ENCODE results near the gene DNMBP.
A peak's percentile ranks its signal among the peaks of the same experiment; 100 is the strongest.
"Not testable (repeated sequence)": the region's sequence is repeated elsewhere in the genome, so short reads cannot be mapped to it uniquely, and the experiment has no call there.

The DNMBP gene

GRCh38 chr10:99995713-99996112 lies 14.0 kb downstream of the DNMBP start:
- TF ChIP-seq CTCF (IDR thresholded peaks at IDR 0.05; ENCODE audit: low read depth, low read length), result no peak
- no peak overlapping the region for H3K4me3 ChIP-seq (ENCODE audit: low read depth, low read length)

DNA sequence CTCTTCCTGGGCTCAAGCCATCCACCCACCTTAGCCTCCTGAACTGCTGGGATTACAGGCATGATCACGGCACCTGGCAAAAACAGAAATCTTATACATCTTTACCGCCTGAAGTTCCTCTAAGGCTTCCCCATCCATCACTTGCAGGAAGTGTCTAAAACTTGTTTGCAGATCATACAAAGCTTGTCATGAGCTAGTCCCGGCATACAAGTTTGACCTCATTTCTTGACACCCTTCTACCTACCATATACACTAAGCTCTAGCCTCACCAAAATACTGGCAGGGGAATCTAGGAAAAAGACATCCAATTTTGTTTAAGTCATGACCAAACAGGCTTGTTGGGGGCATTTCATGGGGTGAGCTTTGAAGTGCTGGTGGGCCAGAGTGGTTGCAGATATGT lies 14.5 kb downstream of the DNMBP start:
- TF ChIP-seq CTCF (IDR thresholded peaks at IDR 0.05; ENCODE audit: low read depth, low read length), result no peak
- H3K4me3 ChIP-seq (ENCODE audit: low read depth, low read length), result no peak overlapping the region

DNA sequence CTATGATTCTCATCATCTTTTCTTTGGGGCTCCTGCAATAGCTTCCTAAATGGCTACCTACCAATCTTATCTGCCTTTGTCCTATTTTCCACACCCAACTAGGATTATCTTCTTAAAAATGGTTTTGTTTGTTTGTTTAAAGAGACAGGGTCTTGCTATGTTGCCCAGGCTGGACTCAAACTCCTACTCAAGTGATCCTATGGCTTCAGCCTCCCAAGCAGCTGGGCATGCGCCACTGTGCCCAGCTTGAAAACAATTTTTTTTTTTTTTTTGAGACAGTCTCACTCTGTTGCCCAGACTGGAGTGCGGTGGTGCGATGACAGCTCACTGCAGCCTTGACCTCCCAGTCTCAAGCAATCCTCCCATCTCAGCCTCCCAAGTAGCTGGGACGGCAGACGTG lies 14.9 kb downstream of the DNMBP start:
- TF ChIP-seq CTCF (IDR thresholded peaks at IDR 0.05; ENCODE audit: low read depth, low read length), result no peak
- no peak overlapping the region for H3K4me3 ChIP-seq (ENCODE audit: low read depth, low read length)

DNA sequence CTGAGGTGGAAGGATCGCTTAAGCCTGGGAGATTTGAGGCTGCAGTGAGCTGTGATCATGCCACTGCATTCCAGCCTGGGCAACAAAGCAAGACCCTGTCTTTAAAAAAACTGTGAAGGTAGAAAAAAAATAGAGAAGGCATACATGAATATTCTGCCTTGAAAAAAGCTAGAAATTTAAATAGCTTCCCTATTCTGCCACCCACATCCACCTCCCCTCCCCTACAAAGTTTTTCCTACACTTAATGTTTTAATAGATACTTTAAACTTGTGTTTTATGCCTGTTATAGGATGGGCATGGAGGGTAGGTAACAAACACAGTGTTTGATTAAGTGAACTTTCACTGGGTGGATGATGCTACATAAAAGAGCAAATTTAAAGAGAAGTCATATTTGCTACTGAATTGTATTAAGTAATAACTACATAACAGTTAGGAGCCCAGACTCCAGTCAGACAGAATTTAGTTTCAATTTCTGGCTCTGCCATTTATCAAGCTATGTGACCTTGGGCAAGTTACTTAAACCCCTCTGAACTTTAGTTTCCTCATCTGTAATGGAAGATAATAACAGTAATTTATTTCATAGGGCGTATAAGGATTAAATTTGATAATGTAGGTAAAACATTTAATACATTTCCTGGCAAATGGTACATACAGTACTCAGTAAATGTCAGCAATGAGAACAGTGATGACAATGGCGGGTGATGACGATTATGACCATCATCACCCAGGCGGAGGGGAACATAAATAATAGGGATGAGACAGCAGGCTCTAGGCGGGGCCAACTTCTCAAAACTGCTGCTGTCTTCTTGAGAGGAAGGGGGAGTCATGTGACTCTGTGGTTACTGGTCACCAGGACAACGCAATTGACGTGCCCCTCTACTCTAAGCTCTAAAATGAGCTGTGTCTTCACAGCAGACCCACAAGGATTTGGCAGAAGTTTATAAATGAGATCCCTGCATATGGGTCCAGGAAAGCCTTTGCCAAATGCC lies 15.8 kb downstream of the DNMBP start:
- H3K4me3 ChIP-seq (ENCODE audit: low read depth, low read length), result no peak overlapping the region
- no peak for TF ChIP-seq CTCF (IDR thresholded peaks at IDR 0.05; ENCODE audit: low read depth, low read length)

- not testable (repeated sequence) for H3K4me3 ChIP-seq (ENCODE audit: low read depth, low read length)
These were observed 24.1 kb downstream of the DNMBP start for GRCh38 chr10:99985637-99986036.

- peak overlapping the region; percentile 28 for H3K4me3 ChIP-seq (ENCODE audit: low read depth, low read length)
- TF ChIP-seq CTCF (IDR thresholded peaks at IDR 0.05; ENCODE audit: low read depth, low read length), result no peak
These were observed 25.3 kb downstream of the DNMBP start for GRCh38 chr10:99984211-99985034.

DNA sequence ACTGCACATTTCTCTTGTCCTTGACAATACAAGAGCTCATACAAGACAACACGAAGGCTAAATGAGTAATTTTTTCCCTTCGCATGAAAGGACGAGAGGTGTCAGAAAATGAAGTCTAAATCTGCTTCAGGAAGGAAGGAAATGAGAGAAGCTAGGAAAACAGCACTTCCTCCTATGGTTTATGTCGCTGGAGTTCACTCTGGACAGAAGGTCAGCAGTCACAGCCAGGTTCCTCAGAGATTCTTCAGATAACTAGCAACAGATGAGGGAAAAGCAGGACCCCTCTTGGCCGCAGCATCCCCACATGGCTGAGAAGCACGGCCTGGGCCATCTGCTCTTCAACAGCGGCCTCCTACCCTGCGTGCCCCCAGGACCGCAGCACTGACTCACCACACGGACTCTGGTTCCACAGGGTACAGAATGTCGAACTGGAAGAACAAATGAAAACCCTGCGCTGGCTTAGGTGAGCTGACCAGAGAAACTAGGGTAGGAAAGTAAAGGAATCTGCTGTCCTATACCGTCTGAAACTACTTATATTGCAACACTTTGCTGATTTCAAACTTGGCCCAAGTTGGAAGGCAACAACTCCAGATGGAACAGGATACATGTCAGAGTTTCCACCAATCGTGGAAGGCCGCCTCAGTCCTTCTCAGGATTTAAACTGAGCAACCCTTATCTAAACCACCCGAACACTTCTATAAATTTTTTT lies 26.3 kb downstream of the DNMBP start:
- no peak for TF ChIP-seq CTCF (IDR thresholded peaks at IDR 0.05; ENCODE audit: low read depth, low read length)

More for the DNA sequence above, 26.3 kb downstream of the DNMBP start:
- peak overlapping the region; percentile 28 for H3K4me3 ChIP-seq (ENCODE audit: low read depth, low read length)
